MM.1S (cell line): ENCODE measurements around the gene SNHG17.
"Not testable (repeated sequence)": the region's sequence is repeated elsewhere in the genome, so short reads cannot be mapped to it uniquely, and the experiment has no call there.

Experiments
- CTCF ChIP-seq: fragments of 300-600 bp; sonication (generic); IDR thresholded peaks from 2 replicates; pipeline ENCODE4 v1.5.1; 2016; ENCODE audit warnings: antibody characterized with exemption, low read length, mixed read lengths
- EZH2 ChIP-seq: fragments of 300-600 bp; sonication (generic); optimal IDR thresholded peaks from 2 replicates; pipeline ENCODE3; 2017; ENCODE audit warnings: low read depth, mild to moderate bottlenecking, antibody characterized with exemption, low read length, mixed read lengths

GRCh38 chr20:38441110-38441509, 6.0 kb upstream of the SNHG17 start:
- TF ChIP-seq CTCF, EZH2: not testable (repeated sequence)
